ENCODE measurements around the gene B4GALT1.

B4GALT1 gene

DNA sequence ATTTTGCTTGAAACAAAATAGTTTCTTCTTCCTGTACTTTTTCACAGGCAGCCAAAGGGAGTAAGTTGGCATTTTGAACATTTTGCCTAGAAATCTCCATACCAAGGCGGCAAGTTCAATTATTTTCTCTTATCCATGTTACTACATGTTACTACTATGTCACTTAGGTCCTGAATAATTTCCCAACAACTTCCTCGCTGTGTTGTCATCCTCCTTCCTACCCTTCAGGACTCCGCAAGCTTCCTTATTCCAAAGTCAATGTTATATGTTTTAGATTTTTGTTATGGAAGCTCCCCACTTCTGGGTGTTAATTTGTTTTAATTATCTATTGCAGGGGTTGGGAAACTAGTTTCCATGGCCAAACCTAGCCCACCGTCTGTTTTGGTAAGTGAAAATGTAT is 9.9 kb upstream of the B4GALT1 start:
- TF ChIP-seq CTCF (IDR thresholded peaks at IDR 0.05; ENCODE audit: low read depth, low read length), result no peak
- no peak overlapping the region for H3K4me3 ChIP-seq (ENCODE audit: low read depth, low read length)
- no peak for DNase-seq (ENCODE audit: low read depth, low spot score)
- in situ Hi-C loops (cut with HindIII; ENCODE audit: low sequenced_read_pairs), result no loop called here

DNA sequence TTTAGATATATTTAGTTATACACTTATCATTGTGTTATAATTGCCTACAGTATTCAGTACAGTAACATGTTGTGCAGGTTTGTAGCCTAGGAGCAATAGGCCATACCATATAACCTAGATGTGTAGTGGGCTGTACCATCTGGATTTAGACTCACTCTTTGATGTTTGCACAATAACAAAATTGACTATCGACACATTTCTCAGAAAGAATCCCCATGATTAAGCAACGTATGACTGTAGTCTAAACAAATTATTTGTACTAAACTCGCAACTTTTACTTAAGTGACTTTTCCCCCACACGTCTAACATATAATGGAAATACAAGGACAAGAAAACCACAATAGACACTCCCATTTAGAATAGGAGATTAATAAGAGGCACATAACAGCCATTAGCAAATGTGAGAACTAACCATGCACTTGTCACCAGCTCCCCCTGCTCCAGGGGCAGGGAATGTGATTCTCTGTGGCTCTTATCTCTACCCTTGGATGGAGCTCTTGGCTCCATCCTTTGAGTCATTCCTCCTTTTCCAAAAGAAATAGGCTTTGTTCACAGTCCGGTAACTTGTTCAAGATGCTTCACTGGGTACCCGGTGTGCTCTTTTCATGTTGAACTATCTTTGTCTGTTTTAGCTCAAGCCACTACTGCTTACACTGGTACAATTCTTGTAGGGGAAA is 8.7 kb upstream of the B4GALT1 start:
- no peak overlapping the region for H3K4me3 ChIP-seq (ENCODE audit: low read depth, low read length)
- TF ChIP-seq CTCF (IDR thresholded peaks at IDR 0.05; ENCODE audit: low read depth, low read length), result no peak
- no peak for DNase-seq (ENCODE audit: low read depth, low spot score)
- in situ Hi-C loops (cut with HindIII; ENCODE audit: low sequenced_read_pairs), result no loop called here

- no peak for DNase-seq (ENCODE audit: low read depth, low spot score)
- in situ Hi-C loops (cut with HindIII; ENCODE audit: low sequenced_read_pairs), result no loop called here
- no peak overlapping the region for H3K4me3 ChIP-seq (ENCODE audit: low read depth, low read length)
- TF ChIP-seq CTCF (IDR thresholded peaks at IDR 0.05; ENCODE audit: low read depth, low read length), result no peak
Measured at GRCh38 chr9:33172256-33173238, 5.4 kb upstream of the B4GALT1 start.

DNA sequence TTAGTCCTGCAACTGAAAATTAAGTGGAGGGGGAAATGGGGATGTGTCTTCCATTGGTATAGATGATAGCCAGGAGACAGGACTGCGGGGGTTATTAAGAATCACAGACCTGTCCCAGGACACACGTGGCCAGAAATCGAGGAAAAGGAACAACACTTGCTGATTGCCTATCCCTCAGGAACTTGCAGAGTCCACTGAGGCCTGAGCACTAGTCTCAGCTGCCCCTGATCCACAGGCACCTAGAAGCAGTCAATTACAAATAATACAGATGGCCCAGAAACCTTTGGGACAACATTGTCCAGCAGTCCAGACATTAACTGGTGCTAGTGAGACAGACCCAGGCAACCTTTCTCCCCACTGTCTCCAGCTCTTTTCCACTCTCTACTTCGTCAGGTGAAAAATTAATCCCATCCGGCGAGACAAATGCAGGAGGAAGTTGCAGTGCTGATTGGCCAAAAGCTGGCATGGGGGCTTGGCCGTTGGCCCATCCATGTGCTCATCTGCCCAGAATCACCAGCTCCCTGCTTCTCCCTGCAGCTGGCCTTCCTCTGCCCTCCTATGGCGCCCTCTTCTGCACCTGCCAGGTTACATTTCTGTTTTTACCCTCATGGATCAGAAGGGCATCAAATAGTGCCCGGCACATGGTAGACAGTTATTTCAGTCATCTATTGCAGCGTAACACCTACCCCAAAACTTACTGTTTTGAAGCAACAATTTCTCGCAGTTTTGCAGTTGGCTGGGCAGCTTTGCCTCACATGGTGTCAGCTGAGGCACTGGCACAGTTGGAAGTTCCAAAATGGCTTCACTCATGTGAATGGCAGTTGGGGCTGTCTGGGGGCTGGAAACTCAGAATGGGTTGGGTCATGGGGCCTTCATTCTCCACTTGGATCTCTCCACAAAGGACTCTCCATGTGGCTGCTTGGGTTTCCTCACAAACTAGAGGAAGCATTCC is 3.6 kb upstream of the B4GALT1 start:
- in situ Hi-C loops (cut with HindIII; ENCODE audit: low sequenced_read_pairs), result no loop called here
- no peak for DNase-seq (ENCODE audit: low read depth, low spot score)

DNA sequence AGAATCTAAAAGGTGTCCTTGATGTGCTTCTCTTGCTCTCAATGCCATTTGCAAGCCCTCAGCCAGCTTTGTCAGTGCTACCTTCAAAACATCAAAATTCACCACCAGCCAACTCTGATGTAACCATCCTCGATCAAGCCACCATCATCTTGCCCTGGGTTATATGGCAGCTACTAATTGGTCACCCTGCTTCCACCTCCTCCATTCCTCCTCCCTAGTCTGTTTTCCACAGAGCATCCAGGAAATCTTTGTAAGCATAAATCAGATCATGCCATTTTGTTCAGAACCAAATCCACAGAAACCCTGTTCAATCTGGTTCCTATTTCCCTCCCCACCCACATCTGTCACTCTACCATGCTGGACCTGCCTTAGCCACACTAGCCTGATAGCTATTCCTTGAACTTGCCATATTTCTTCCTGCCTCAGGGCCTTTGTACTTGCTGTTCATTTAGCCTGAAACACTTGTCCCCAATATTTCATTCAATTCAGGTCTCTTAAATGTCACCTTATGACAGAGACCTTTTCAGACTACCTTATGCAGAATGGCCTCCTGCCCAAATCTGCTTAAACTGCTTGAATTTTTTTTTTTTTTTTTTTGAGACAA is 1.9 kb upstream of the B4GALT1 start:
- H3K4me3 ChIP-seq (ENCODE audit: low read depth, low read length), result no peak overlapping the region
- DNase-seq (ENCODE audit: low read depth, low spot score), result no peak
- in situ Hi-C loops (cut with HindIII; ENCODE audit: low sequenced_read_pairs), result no loop called here
- no peak for TF ChIP-seq CTCF (IDR thresholded peaks at IDR 0.05; ENCODE audit: low read depth, low read length)

More for the DNA sequence above, 3.6 kb upstream of the B4GALT1 start:
- H3K4me3 ChIP-seq (ENCODE audit: low read depth, low read length), result no peak overlapping the region
- TF ChIP-seq CTCF (IDR thresholded peaks at IDR 0.05; ENCODE audit: low read depth, low read length), result peak; percentile 48

Data from astrocyte of the spinal cord (primary cell).